ENCODE measurements around the gene LUC7L. TPM values are rescaled to one million over a fixed set of nuclear protein-coding genes. Genes with fewer than 3 reads are reported as not detected.
A peak's percentile ranks its signal among the peaks of the same experiment; 100 is the strongest.
"Not testable (repeated sequence)": the region's sequence is repeated elsewhere in the genome, so short reads cannot be mapped to it uniquely, and the experiment has no call there.

LUC7L gene
- total and polyA plus RNA-seq, 9 donors: 56.6 to 112 (median 73.5) TPM

DNA sequence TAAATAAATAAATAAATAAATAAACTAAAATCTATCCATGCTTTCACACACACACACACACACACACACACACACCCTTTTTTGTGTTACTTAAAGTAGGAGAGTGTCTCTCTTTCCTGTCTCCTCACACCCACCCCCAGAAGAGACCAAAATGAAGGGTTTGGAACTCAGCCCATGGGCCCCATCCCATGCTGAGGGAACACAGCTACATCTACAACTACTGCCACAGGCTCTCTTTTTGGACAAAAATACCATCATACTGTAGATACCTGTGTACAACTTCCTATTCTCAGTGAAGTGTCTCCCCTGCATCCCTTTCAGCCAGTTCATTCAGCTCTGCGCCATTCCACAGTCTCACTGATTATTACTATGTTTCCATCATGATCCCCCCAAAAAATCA lies 58.5 kb downstream of the LUC7L start:
- no peak for DNase-seq
- Histone ChIP-seq H3K36me3 (no peaks in the 10 kb centered on the region), H3K4me1 (ENCODE audit: insufficient read depth) (peaks cover 4% of the 10 kb centered on the region), H3K4me3 (no peak overlapping the region), H3K9me3 (no peaks in the 10 kb centered on the region), H3K27ac (no peak overlapping the region), H3K27me3 (peaks cover 2% of the 10 kb centered on the region)
- intact Hi-C loops (cut with DNase I): no loop called here
- WGBS, 3 donors: 0 to 75% (median 43%) methylated on average over 1 of the region's 1 CpG
- TF ChIP-seq, protein P1, sequence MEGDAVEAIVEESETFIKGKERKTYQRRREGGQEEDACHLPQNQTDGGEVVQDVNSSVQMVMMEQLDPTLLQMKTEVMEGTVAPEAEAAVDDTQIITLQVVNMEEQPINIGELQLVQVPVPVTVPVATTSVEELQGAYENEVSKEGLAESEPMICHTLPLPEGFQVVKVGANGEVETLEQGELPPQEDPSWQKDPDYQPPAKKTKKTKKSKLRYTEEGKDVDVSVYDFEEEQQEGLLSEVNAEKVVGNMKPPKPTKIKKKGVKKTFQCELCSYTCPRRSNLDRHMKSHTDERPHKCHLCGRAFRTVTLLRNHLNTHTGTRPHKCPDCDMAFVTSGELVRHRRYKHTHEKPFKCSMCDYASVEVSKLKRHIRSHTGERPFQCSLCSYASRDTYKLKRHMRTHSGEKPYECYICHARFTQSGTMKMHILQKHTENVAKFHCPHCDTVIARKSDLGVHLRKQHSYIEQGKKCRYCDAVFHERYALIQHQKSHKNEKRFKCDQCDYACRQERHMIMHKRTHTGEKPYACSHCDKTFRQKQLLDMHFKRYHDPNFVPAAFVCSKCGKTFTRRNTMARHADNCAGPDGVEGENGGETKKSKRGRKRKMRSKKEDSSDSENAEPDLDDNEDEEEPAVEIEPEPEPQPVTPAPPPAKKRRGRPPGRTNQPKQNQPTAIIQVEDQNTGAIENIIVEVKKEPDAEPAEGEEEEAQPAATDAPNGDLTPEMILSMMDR (IDR thresholded peaks at IDR 0.05): no peak
- no peak for TF ChIP-seq POLR2A (IDR thresholded peaks at IDR 0.05)

DNA sequence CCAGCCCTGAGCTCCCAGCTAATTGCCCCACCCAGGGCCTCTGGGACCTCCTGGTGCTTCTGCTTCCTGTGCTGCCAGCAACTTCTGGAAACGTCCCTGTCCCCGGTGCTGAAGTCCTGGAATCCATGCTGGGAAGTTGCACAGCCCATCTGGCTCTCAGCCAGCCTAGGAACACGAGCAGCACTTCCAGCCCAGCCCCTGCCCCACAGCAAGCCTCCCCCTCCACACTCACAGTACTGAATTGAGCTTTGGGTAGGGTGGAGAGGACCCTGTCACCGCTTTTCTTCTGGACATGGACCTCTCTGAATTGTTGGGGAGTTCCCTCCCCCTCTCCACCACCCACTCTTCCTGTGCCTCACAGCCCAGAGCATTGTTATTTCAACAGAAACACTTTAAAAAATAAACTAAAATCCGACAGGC lies 59.2 kb downstream of the LUC7L start:
- WGBS, 3 donors: 1 to 5% (median 2%) methylated on average over 5 of the region's 5 CpGs
- H3K9me3 ChIP-seq; H3K4me3 ChIP-seq; H3K36me3 ChIP-seq; H3K27me3 ChIP-seq; H3K4me1 ChIP-seq (ENCODE audit: insufficient read depth); H3K27ac ChIP-seq; intact Hi-C loops (cut with DNase I): not testable (repeated sequence)
- peak in 2 of 5 donors; percentile 44 to 61 for DNase-seq

DNA sequence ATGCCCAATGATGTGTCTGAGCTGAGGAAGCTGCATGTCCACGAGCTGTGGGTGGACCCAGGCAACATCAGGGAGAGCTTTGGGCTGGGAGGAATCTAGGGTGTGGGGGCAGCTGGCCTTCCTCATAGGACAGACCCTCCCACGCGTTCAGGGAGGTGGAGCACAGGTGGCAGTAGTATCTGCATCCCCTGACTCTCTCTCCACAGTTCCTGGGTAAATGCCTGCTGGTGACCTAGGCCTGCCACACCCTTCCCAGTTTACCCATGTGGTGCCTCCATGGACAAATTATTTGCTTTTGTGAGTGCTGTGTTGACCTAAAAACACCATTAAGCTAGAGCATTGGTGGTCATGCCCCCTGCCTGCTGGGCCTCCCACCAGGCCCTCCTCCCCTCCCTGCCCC lies 60.2 kb downstream of the LUC7L start:
- TF ChIP-seq EP300 (IDR thresholded peaks at IDR 0.05) (no peak), POLR2A (IDR thresholded peaks at IDR 0.05) (no peak)
- TF ChIP-seq, protein P1 (IDR thresholded peaks at IDR 0.05): no peak
- Histone ChIP-seq H3K4me3 (no peak overlapping the region), H3K9me3 (no peaks in the 10 kb centered on the region), H3K27ac (no peak overlapping the region), H3K27me3 (no peaks in the 10 kb centered on the region), H3K36me3 (no peaks in the 10 kb centered on the region), H3K4me1 (ENCODE audit: insufficient read depth) (peaks cover 8% of the 10 kb centered on the region)
- WGBS, 3 donors: 32 to 36% (median 33%) methylated on average over 3 of the region's 3 CpGs
- intact Hi-C loops (cut with DNase I): no loop called here
- no peak for DNase-seq

DNA sequence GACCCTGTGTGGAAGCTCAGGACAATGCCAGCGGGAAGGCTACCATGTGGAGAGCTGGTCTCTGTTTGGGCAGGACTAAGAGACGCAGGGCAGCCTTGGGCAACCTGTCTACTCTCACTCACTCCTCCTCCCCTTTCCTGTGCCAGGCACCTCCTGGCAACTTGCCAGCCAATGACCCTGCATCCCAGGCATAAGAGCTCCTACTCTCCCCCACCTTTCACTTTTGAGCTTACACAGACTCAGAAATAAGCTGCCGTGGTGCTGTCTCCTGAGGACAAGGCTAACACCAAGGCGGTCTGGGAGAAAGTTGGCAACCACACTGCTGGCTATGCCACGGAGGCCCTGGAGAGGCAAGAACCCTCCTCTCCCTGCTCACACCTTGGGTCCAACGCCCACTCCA lies 60.8 kb downstream of the LUC7L start:
- Histone ChIP-seq H3K27me3 (no peaks in the 10 kb centered on the region), H3K4me3 (no peak overlapping the region), H3K4me1 (ENCODE audit: insufficient read depth) (peaks cover 8% of the 10 kb centered on the region), H3K27ac (no peak overlapping the region), H3K9me3 (no peaks in the 10 kb centered on the region), H3K36me3 (no peaks in the 10 kb centered on the region)
- WGBS, 3 donors: 42 to 43% (median 42%) methylated on average over 6 of the region's 6 CpGs
- no peak for DNase-seq
- intact Hi-C loops (cut with DNase I): no loop called here
- TF ChIP-seq, protein P1 (IDR thresholded peaks at IDR 0.05): no peak
- TF ChIP-seq EP300 (IDR thresholded peaks at IDR 0.05): no peak

DNA sequence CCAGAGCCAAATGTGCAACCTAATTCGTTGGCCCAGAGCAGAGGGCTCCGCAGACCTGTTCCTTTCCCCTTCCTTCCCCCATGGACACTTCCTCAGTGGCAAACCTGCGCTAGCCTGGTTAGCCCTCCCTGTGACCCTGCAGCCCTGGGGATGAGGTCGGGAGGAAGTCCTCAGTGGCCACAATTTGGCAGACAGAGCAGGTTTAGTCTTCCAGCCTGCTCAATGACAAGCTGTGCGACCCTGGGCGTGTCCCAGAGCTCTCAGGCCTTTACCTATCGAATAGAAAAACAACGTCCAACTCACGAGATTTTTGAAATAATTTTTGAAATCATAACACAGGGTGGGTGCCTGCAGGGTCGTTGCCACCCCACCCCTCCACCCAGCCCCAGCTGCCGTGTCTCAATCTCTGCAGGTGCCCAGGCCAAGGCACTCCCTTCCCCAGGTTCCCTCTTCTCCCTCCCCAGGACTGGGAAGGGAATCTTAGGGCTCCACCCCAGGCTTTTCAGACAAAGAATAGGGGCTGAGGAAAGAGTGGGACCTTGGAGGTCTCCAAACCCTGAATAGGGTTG lies 62.0 kb downstream of the LUC7L start:
- WGBS, 3 donors: 8 to 13% (median 9%) methylated on average over 11 of the region's 11 CpGs

More for the DNA sequence above, 62.0 kb downstream of the LUC7L start:
- no peaks in the 10 kb centered on the region for H3K36me3 ChIP-seq
- peaks cover 8% of the 10 kb centered on the region for H3K4me1 ChIP-seq (ENCODE audit: insufficient read depth)
- no peaks in the 10 kb centered on the region for H3K9me3 ChIP-seq
- no peak for TF ChIP-seq POLR2A (IDR thresholded peaks at IDR 0.05)
- TF ChIP-seq, protein P1 (IDR thresholded peaks at IDR 0.05): no peak
- no peak for TF ChIP-seq EP300 (IDR thresholded peaks at IDR 0.05)
- no peak for DNase-seq
- intact Hi-C loops (cut with DNase I): no loop called here
- no peak overlapping the region for H3K27ac ChIP-seq
- H3K27me3 ChIP-seq: no peaks in the 10 kb centered on the region
- H3K4me3 ChIP-seq: no peak overlapping the region

All from ovary (tissue), 9 donors.